IMR-90 (cell line): ENCODE data around the gene BEGAIN. TPM values are rescaled to one million over a fixed set of nuclear protein-coding genes. Genes with fewer than 3 reads are reported as not detected.

ENCODE experiments used
- ATAC-seq: fragments of 200-7000 bp; cut with Tn5 transposase; 2 replicates; pipeline ENCODE4 v1.9.1; 2020; ENCODE audit warnings: low read depth, mild to moderate bottlenecking, moderate library complexity
- BruUV-seq: library from RNA; stranded (reverse); fragments of 400-500 nt; replicated peaks from 2 replicates; lab custom pipeline; 2021; lab: Mats Ljungman, UMichigan
- CTCF ChIA-PET: fragments of 300-600 bp; formaldehyde crosslinking; extraction: SDS; loops from one replicate; lab custom pipeline; 2021; ENCODE audit warnings: antibody characterized with exemption; lab: Yijun Ruan, JAX
- POLR2A ChIA-PET: fragments of 300-600 bp; sonication (Branson Sonifier 250); formaldehyde crosslinking; loops from one replicate; lab custom pipeline; 2022; ENCODE audit warnings: antibody characterized with exemption; ENCODE audit not compliant: unreplicated experiment; lab: Charles Lee
- DNase-seq: peaks from one replicate; pipeline ENCODE4 v3.0.0; 2013
- H2AFZ ChIP-seq: replicated peaks from 2 replicates; pipeline ENCODE3; 2013; ENCODE audit warnings: low read length, mild to moderate bottlenecking; ENCODE audit not compliant: poor library complexity
- H2AK5ac ChIP-seq: 2 replicates; pipeline ENCODE4 v1.6.1; 2013; ENCODE audit warnings: low read depth, low read length, inconsistent platforms
- H2AK9ac ChIP-seq: replicated peaks from 2 replicates; pipeline ENCODE3; 2013; ENCODE audit warnings: mild to moderate bottlenecking, low read depth, low read length, moderate library complexity; ENCODE audit not compliant: poor library complexity
- H2BK120ac ChIP-seq: 2 replicates; pipeline ENCODE4 v1.6.1; 2013; ENCODE audit warnings: low read depth, low read length, inconsistent platforms
- H2BK15ac ChIP-seq: 3 replicates; pipeline ENCODE4 v1.6.1; 2013; ENCODE audit warnings: low read depth, low read length, inconsistent platforms
- H2BK20ac ChIP-seq: 2 replicates; pipeline ENCODE4 v1.6.1; 2013; ENCODE audit warnings: low read depth, mild to moderate bottlenecking, inconsistent platforms, low read length, moderate library complexity
- H2BK5ac ChIP-seq: 2 replicates; pipeline ENCODE4 v1.6.1; 2013; ENCODE audit warnings: mild to moderate bottlenecking, low read depth, low read length, inconsistent platforms; ENCODE audit not compliant: poor library complexity, severe bottlenecking
- H3K14ac ChIP-seq: replicated peaks from 2 replicates; pipeline ENCODE4 v1.6.1; 2013; ENCODE audit warnings: low read depth, low read length, inconsistent platforms
- H3K18ac ChIP-seq: 2 replicates; pipeline ENCODE4 v1.6.1; 2013; ENCODE audit warnings: low read depth, low read length, control low read depth
- H3K23ac ChIP-seq: 2 replicates; pipeline ENCODE4 v1.6.1; 2013; ENCODE audit warnings: low read depth, low read length, inconsistent platforms
- H3K27ac ChIP-seq: 2 replicates; pipeline ENCODE4 v1.5.1; 2013; ENCODE audit warnings: mild to moderate bottlenecking, control low read depth, low read length; ENCODE audit not compliant: insufficient read depth
- H3K27me3 ChIP-seq: 2 replicates; pipeline ENCODE4 v1.6.1; 2013; ENCODE audit warnings: low read length; ENCODE audit not compliant: control insufficient read depth, insufficient read depth
- H3K36me3 ChIP-seq: 2 replicates; pipeline ENCODE4 v1.6.1; 2013; ENCODE audit warnings: low read length, mixed read lengths; ENCODE audit not compliant: control insufficient read depth, insufficient read depth
- H3K4ac ChIP-seq: 2 replicates; pipeline ENCODE4 v1.6.1; 2013; ENCODE audit warnings: low read depth, low read length, inconsistent platforms
- H3K4me1 ChIP-seq: 2 replicates; pipeline ENCODE4 v1.6.1; 2013; ENCODE audit warnings: low read length, mixed read lengths; ENCODE audit not compliant: control insufficient read depth, insufficient read depth
- H3K4me2 ChIP-seq: 2 replicates; pipeline ENCODE4 v1.6.1; 2013; ENCODE audit warnings: low read depth, mild to moderate bottlenecking, control low read depth, low read length, moderate library complexity
- H3K4me3 ChIP-seq: 2 replicates; pipeline ENCODE4 v1.5.1; 2013; ENCODE audit warnings: low read depth, mild to moderate bottlenecking, control low read depth, low read length, moderate library complexity; ENCODE audit not compliant: insufficient read depth
- H3K56ac ChIP-seq: 2 replicates; pipeline ENCODE4 v1.6.1; 2013; ENCODE audit warnings: low read length, inconsistent platforms; ENCODE audit not compliant: insufficient read depth; ENCODE audit errors: extremely low read depth
- H3K79me1 ChIP-seq, 2 experiments: 2 replicates each; pipeline ENCODE4 v1.6.1; 2013; ENCODE audit warnings: low read length in 2 of 2, inconsistent platforms in 1 of 2, low read depth in 1 of 2
- H3K9ac ChIP-seq: 2 replicates; pipeline ENCODE4 v1.6.1; 2013; ENCODE audit warnings: low read depth, low read length, control low read depth
- H3K9me1 ChIP-seq: 2 replicates; pipeline ENCODE4 v1.6.1; 2013; ENCODE audit warnings: low read length, inconsistent platforms; ENCODE audit not compliant: insufficient read depth
- H3K9me3 ChIP-seq: 2 replicates; pipeline ENCODE4 v1.6.1; 2013; ENCODE audit warnings: low read length; ENCODE audit not compliant: control insufficient read depth, insufficient read depth
- H4K20me1 ChIP-seq: 2 replicates; pipeline ENCODE4 v1.6.1; 2013; ENCODE audit warnings: low read length, inconsistent platforms; ENCODE audit not compliant: insufficient read depth
- H4K5ac ChIP-seq: 2 replicates; pipeline ENCODE4 v1.6.1; 2013; ENCODE audit warnings: mild to moderate bottlenecking, low read depth, low read length, control low read depth
- H4K8ac ChIP-seq, 2 experiments: 2 replicates each; pipeline ENCODE4 v1.6.1; 2013; ENCODE audit warnings: low read depth in 2 of 2, low read length in 2 of 2, control low read depth in 1 of 2, inconsistent platforms in 1 of 2
- H4K91ac ChIP-seq: 2 replicates; pipeline ENCODE4 v1.6.1; 2013; ENCODE audit warnings: low read depth, low read length, inconsistent platforms; ENCODE audit not compliant: insufficient read depth
- BHLHE40 ChIP-seq: fragments of 150-350 bp; IDR thresholded peaks from 2 replicates; pipeline ENCODE4 v1.6.1; 2016; ENCODE audit warnings: mild to moderate bottlenecking, low read depth, low read length
- CEBPB ChIP-seq: IDR thresholded peaks from 2 replicates; pipeline ENCODE4 v1.6.1; 2012; ENCODE audit warnings: low read depth, low read length, improper control_type of control experiment
- CHD1 ChIP-seq: IDR thresholded peaks from 2 replicates; pipeline ENCODE4 v1.6.1; 2012; ENCODE audit warnings: low read depth, low read length, improper control_type of control experiment
- CTCF ChIP-seq: conservative IDR thresholded peaks from 2 replicates; pipeline ENCODE4 v1.5.1; 2012; ENCODE audit warnings: mild to moderate bottlenecking, low read depth, low read length, improper control_type of control experiment
- ELK1 ChIP-seq: fragments of 150-350 bp; IDR thresholded peaks from 2 replicates; pipeline ENCODE4 v1.6.1; 2016; ENCODE audit warnings: low read depth, mild to moderate bottlenecking, low read length, moderate library complexity, borderline replicate concordance
- FOS ChIP-seq: fragments of 150-350 bp; IDR thresholded peaks from 2 replicates; pipeline ENCODE4 v1.6.1; 2016; ENCODE audit warnings: low read depth, low read length
- MAFK ChIP-seq: IDR thresholded peaks from 2 replicates; pipeline ENCODE4 v1.6.1; 2012; ENCODE audit warnings: low read depth, low read length, improper control_type of control experiment
- MAZ ChIP-seq: IDR thresholded peaks from 2 replicates; pipeline ENCODE4 v1.6.1; 2012; ENCODE audit warnings: low read depth, mild to moderate bottlenecking, low read length, improper control_type of control experiment, moderate library complexity, borderline replicate concordance
- MXI1 ChIP-seq: IDR thresholded peaks from 2 replicates; pipeline ENCODE4 v1.6.1; 2012; ENCODE audit warnings: low read depth, mild to moderate bottlenecking, low read length, moderate library complexity, borderline replicate concordance
- NFE2L2 ChIP-seq: fragments of 150-350 bp; IDR thresholded peaks from 2 replicates; pipeline ENCODE4 v1.6.1; 2016; ENCODE audit warnings: low read depth, mild to moderate bottlenecking, low read length
- POLR2A ChIP-seq: IDR thresholded peaks from 2 replicates; pipeline ENCODE4 v1.6.1; 2012; ENCODE audit warnings: mild to moderate bottlenecking, low read depth, low read length
- RAD21 ChIP-seq: IDR thresholded peaks from 2 replicates; pipeline ENCODE4 v1.6.1; 2012; ENCODE audit warnings: low read length, improper control_type of control experiment
- RCOR1 ChIP-seq: IDR thresholded peaks from 2 replicates; pipeline ENCODE4 v1.6.1; 2012; ENCODE audit warnings: mild to moderate bottlenecking, low read length, improper control_type of control experiment; ENCODE audit not compliant: insufficient replicate concordance
- RFX5 ChIP-seq: IDR thresholded peaks from 2 replicates; pipeline ENCODE4 v1.8.0; 2012; ENCODE audit warnings: low read depth, mild to moderate bottlenecking, low read length, moderate library complexity
- SMC3 ChIP-seq: fragments of 150-350 bp; IDR thresholded peaks from 2 replicates; pipeline ENCODE4 v1.6.1; 2016; ENCODE audit warnings: low read depth, mild to moderate bottlenecking, antibody characterized with exemption, low read length, moderate library complexity
- USF2 ChIP-seq: fragments of 150-350 bp; IDR thresholded peaks from 2 replicates; pipeline ENCODE4 v1.6.1; 2017; ENCODE audit warnings: mild to moderate bottlenecking, antibody characterized with exemption, low read length, low read depth
- WGBS, 2 experiments: methylation state at CpG; one replicate each; pipeline versions ENCODE4 v1.1.5 to v1.1.7; 2013; ENCODE audit warnings: missing lambda C conversion rate in 2 of 2; ENCODE audit not compliant: insufficient read length in 1 of 2; ENCODE audit errors: extremely low coverage in 2 of 2; 5-methylcytosine and 5-hydroxymethylcytosine counted together
- dilution Hi-C: fragments of 300-500 bp; cut with HindIII; formaldehyde crosslinking; loops from one replicate; pipeline ENCODE4 v1.14.3; 2018; ENCODE audit warnings: low sequenced_read_pairs; ENCODE audit not compliant: unreplicated experiment
- in situ Hi-C: fragments of 300-500 bp; cut with MboI; formaldehyde crosslinking; loops from 3 replicates; pipeline ENCODE4 v1.14.3; 2019; ENCODE audit warnings: low sequenced_read_pairs, inconsistent platforms, mixed read lengths
- intact Hi-C: fragments of 100-400 bp; cut with micrococcal nuclease; formaldehyde crosslinking; loops from 2 replicates; pipeline ENCODE4 v1.10.0; 2022
- polyA plus RNA-seq, 3 experiments: library from polyadenylated mRNA; depleted of rRNA; stranded (reverse); fragments of >200 nt; gene quantifications; 2 replicates each; pipeline ENCODE4 v1.2.3, GENCODE V29; 2012; ENCODE audit warnings: low replicate concordance in 1 of 3
- total RNA-seq: library from RNA; depleted of rRNA; stranded (reverse); fragments of >200 nt; gene quantifications from 2 replicates; pipeline ENCODE4 v1.2.3, GENCODE V29; 2012

Gene BEGAIN
- total and polyA plus RNA-seq, 2 of the 4 experiments (the other 2 are of a cell fraction), result 0.18 to 0.99 TPM

- H2AK9ac ChIP-seq, result no peak overlapping the region
- no peaks in the 10 kb centered on the region for H3K4me1 ChIP-seq
- ChIA-PET CTCF (no interaction called here), POLR2A (no interaction called here)
- in situ Hi-C loops (no loop called here), dilution Hi-C loops (no loop called here), intact Hi-C loops (no loop called here)
- H3K18ac ChIP-seq, result no peak overlapping the region
- H3K9ac ChIP-seq, result no peak overlapping the region
- no TSS peak for BruUV-seq
- H2BK20ac ChIP-seq, result no peak overlapping the region
- H3K9me1 ChIP-seq, result no peaks in the 10 kb centered on the region
- H4K20me1 ChIP-seq, result no peaks in the 10 kb centered on the region; the same call in 1 of the 2 replicates
- H2BK15ac ChIP-seq, result no peak overlapping the region
- no peak overlapping the region for H4K5ac ChIP-seq
- H3K27ac ChIP-seq, result no peak overlapping the region
- no CpG with 5 or more reads among the region's 8 CpGs for WGBS, 2 experiments
- H3K27me3 ChIP-seq, result peaks cover 58% of the 10 kb centered on the region
- no peak for DNase-seq
- H2AK5ac ChIP-seq, result no peak overlapping the region
- no peak overlapping the region for H2AFZ ChIP-seq
- no peak overlapping the region for H3K56ac ChIP-seq
- H2BK5ac ChIP-seq, result no peak overlapping the region
- H3K4me3 ChIP-seq, result no peak overlapping the region
- H3K4ac ChIP-seq, result no peak overlapping the region
- TF ChIP-seq ELK1 (no peak), RFX5 (no peak), RAD21 (no peak), MAFK (no peak), CHD1 (no peak), POLR2A (no peak), NFE2L2 (no peak), MAZ (no peak), RCOR1 (no peak), USF2 (no peak), MXI1 (no peak), SMC3 (no peak), CTCF (no peak), CEBPB (no peak), BHLHE40 (no peak), FOS (no peak)
- H3K9me3 ChIP-seq, result no peaks in the 10 kb centered on the region
- no peak overlapping the region for H3K4me2 ChIP-seq
- H4K8ac ChIP-seq, result no peak overlapping the region
- H3K36me3 ChIP-seq, result no peaks in the 10 kb centered on the region
- H3K23ac ChIP-seq, result no peak overlapping the region
- ATAC-seq, result no peak
- H2BK120ac ChIP-seq, result no peak overlapping the region
- H3K79me1 ChIP-seq, result no peaks in the 10 kb centered on the region
- no peak overlapping the region for H4K91ac ChIP-seq
- H3K14ac ChIP-seq, result no peak overlapping the region
These were observed 28.3 kb downstream of the BEGAIN start for GRCh38 chr14:100558966-100559365.
